Naive thymus-derived CD4-positive, alpha-beta T cell (primary cell): Measurements from ENCODE around the gene PRPH. TPM values are rescaled to one million over a fixed set of nuclear protein-coding genes. Genes with fewer than 3 reads are reported as not detected.

ENCODE experiments used
- ATAC-seq: fragments of 150-1000 bp; cut with Tn5 transposase; 2 replicates; pipeline ENCODE4 v1.10.0; 2021; ENCODE audit warnings: mild to moderate bottlenecking, moderate library complexity
- CTCF ChIA-PET: fragments of 350-600 bp; sonication (Branson Sonifier 250); formaldehyde crosslinking; loops from one replicate; lab custom pipeline; 2021; ENCODE audit warnings: antibody characterized with exemption; lab: Charles Lee
- POLR2A ChIA-PET: fragments of 350-600 bp; sonication (Branson Sonifier 250); formaldehyde crosslinking; loops from one replicate; lab custom pipeline; 2021; ENCODE audit warnings: antibody characterized with exemption, inconsistent platforms; lab: Charles Lee
- DNase-seq, 9 donors: peaks; one replicate each; pipeline versions ENCODE4 v3.0.0 to v3.0.0-alpha.2; 2020 to 2022; ENCODE audit warnings: mixed read lengths in 1 of 9
- H3K27ac ChIP-seq: one replicate; pipeline ENCODE4 v1.7.0; 2013; ENCODE audit warnings: mild to moderate bottlenecking, low read depth, low read length, moderate library complexity
- H3K27me3 ChIP-seq, 2 donors: one replicate each; pipeline ENCODE4 v1.7.0; 2013; ENCODE audit warnings: low read length in 2 of 2, mild to moderate bottlenecking in 2 of 2, moderate library complexity in 2 of 2; ENCODE audit not compliant: control insufficient read depth in 2 of 2, insufficient read depth in 2 of 2
- H3K36me3 ChIP-seq, 3 experiments: 1 replicate in 2 of 3; 2 replicates in 1 of 3; pipeline ENCODE4 v1.7.0; 2013; ENCODE audit warnings: low read length in 3 of 3, mild to moderate bottlenecking in 3 of 3, moderate library complexity in 1 of 3; ENCODE audit not compliant: insufficient read depth in 3 of 3, control insufficient read depth in 2 of 3
- H3K4me1 ChIP-seq, 2 donors: one replicate each; pipeline ENCODE4 v1.7.0; 2013; ENCODE audit warnings: low read length in 2 of 2, mild to moderate bottlenecking in 2 of 2, moderate library complexity in 1 of 2; ENCODE audit not compliant: control insufficient read depth in 2 of 2, insufficient read depth in 2 of 2
- H3K4me3 ChIP-seq: 2 replicates; pipeline ENCODE4 v1.7.0; 2013; ENCODE audit warnings: mild to moderate bottlenecking, low read length
- H3K9me3 ChIP-seq, 3 experiments: 1 replicate in 2 of 3; 2 replicates in 1 of 3; pipeline ENCODE4 v1.7.0; 2013; ENCODE audit warnings: low read length in 3 of 3; ENCODE audit not compliant: control insufficient read depth in 2 of 3
- H3K27ac Mint-ChIP-seq, 9 donors: one replicate each; pipeline ENCODE4 v1.8.0; 2020 to 2022; ENCODE audit warnings: mixed read lengths in 9 of 9, mild to moderate bottlenecking in 8 of 9, moderate library complexity in 5 of 9, inconsistent platforms in 2 of 9
- H3K27me3 Mint-ChIP-seq, 5 donors: one replicate each; pipeline ENCODE4 v1.8.0; 2021 to 2022; ENCODE audit warnings: mixed read lengths in 5 of 5, mild to moderate bottlenecking in 1 of 5
- H3K36me3 Mint-ChIP-seq, 5 donors: one replicate each; pipeline ENCODE4 v1.8.0; 2020 to 2022; ENCODE audit warnings: mixed read lengths in 5 of 5, mild to moderate bottlenecking in 3 of 5, inconsistent platforms in 1 of 5
- H3K4me1 Mint-ChIP-seq, 7 donors: one replicate each; pipeline ENCODE4 v1.8.0; 2020 to 2022; ENCODE audit warnings: mixed read lengths in 7 of 7, mild to moderate bottlenecking in 3 of 7, inconsistent platforms in 1 of 7
- H3K4me3 Mint-ChIP-seq, 10 donors: one replicate each; pipeline ENCODE4 v1.8.0; 2020 to 2022; ENCODE audit warnings: mild to moderate bottlenecking in 10 of 10, mixed read lengths in 10 of 10, moderate library complexity in 6 of 10, inconsistent platforms in 2 of 10
- H3K9me3 Mint-ChIP-seq, 11 donors: one replicate each; pipeline ENCODE4 v1.8.0; 2020 to 2022; ENCODE audit warnings: mixed read lengths in 11 of 11, mild to moderate bottlenecking in 4 of 11, inconsistent platforms in 1 of 11, moderate library complexity in 1 of 11
- intact Hi-C, 2 donors: fragments of 100-400 bp; cut with micrococcal nuclease; formaldehyde crosslinking; loops; one replicate each; pipeline ENCODE4 v1.15.1; 2023
- polyA plus RNA-seq, 2 donors: library from polyadenylated mRNA; unstranded; fragments of 300-500 nt; fragmentation: Illumina TruSeq; gene quantifications; one replicate each; pipeline ENCODE4 v1.2.3, GENCODE V29; 2021
- total RNA-seq, 6 experiments: library from RNA in 5 of 6; stranded (reverse) in 5 of 6; gene quantifications; 1 replicate in 5 of 6; 2 replicates in 1 of 6; pipeline ENCODE4 v1.2.3 and lab custom pipeline; 2021 to 2026

PRPH gene
- total and polyA plus RNA-seq, 7 experiments from 2014 or later, result not detected

DNA sequence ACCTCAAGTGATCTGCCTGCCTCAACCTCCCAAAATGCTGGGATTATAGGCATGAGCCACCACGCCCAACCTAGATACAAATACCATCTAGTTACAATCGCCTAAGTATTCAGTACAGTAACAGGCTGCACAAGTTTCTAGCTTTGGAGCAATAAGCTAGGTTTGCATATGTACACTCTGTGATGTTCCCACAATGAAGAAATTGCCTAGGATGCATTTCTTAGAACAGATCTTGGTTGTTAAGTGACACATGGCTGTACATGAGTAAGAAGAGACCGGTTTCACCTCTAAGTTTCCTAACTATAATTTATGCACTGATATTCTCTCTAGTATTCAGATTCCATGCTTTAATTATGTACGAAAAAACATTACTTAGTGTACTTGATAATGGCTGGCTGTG, 35.5 kb upstream of the PRPH start:
- Histone ChIP-seq H3K27ac (no peak overlapping the region), H3K4me1 (peaks cover 0 to 6% of the 10 kb centered on the region in 2 donors), H3K4me3 (no peak overlapping the region), H3K27me3 (no peaks in the 10 kb centered on the region), H3K9me3 (no peaks in the 10 kb centered on the region), H3K36me3 (no peaks in the 10 kb centered on the region)
- no peak for DNase-seq
- H3K27ac Mint-ChIP-seq, result no peak overlapping the region
- no peaks in the 10 kb centered on the region for H3K27me3 Mint-ChIP-seq
- peaks cover 0 to 22% (median 5%) of the 10 kb centered on the region in 7 donors for H3K4me1 Mint-ChIP-seq
- ATAC-seq, result no peak
- intact Hi-C loops, result no loop called here
- H3K9me3 Mint-ChIP-seq, result no peaks in the 10 kb centered on the region
- H3K36me3 Mint-ChIP-seq, result peaks cover 0 to 2% (median 0%) of the 10 kb centered on the region in 5 donors
- ChIA-PET CTCF (no interaction called here), POLR2A (no interaction called here)
- H3K4me3 Mint-ChIP-seq, result no peak overlapping the region

DNA sequence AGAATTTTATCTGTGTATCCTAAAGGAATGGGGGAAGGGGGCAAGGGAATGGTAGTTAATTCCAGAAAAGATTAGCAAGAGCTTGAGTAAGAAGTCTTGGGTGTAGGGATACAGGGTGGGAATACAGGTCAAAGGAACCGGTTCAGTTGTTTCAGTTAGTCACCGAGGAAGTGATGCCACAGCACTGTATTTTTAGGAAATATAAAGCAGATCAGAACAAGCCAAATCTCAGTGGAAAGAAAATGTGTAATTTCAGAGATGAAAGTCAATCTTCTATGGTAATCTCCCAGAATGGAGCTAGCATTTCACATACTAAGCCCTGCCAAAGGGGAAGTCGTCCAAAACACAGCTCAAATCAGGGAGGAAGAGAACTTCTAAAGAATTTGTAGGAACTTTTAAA, 34.8 kb upstream of the PRPH start:
- Mint-ChIP-seq H3K9me3 (no peaks in the 10 kb centered on the region), H3K27me3 (no peaks in the 10 kb centered on the region), H3K4me1 (peaks cover 0 to 22% (median 5%) of the 10 kb centered on the region in 7 donors), H3K36me3 (peaks cover 0 to 2% (median 0%) of the 10 kb centered on the region in 5 donors), H3K27ac (no peak overlapping the region), H3K4me3 (no peak overlapping the region)
- intact Hi-C loops, result loop anchor here in 1 of 2 donors (10.0 kb wide), 3 partner anchors 195 to 855 kb away; partner anchors contain the start of genes COX14, KMT2D, NCKAP5L and RHEBL1
- POLR2A ChIA-PET, result interaction anchor here (0.6 kb wide), 1 partner anchor 29 kb away, joined by 3 read pairs; no protein-coding TSS in a partner anchor
- Histone ChIP-seq H3K27ac (no peak overlapping the region), H3K9me3 (no peaks in the 10 kb centered on the region), H3K4me1 (peaks cover 0 to 8% of the 10 kb centered on the region in 2 donors), H3K27me3 (no peaks in the 10 kb centered on the region), H3K36me3 (no peaks in the 10 kb centered on the region), H3K4me3 (no peak overlapping the region)
- ATAC-seq (no peak), DNase-seq (no peak)
- CTCF ChIA-PET, result no interaction called here

DNA sequence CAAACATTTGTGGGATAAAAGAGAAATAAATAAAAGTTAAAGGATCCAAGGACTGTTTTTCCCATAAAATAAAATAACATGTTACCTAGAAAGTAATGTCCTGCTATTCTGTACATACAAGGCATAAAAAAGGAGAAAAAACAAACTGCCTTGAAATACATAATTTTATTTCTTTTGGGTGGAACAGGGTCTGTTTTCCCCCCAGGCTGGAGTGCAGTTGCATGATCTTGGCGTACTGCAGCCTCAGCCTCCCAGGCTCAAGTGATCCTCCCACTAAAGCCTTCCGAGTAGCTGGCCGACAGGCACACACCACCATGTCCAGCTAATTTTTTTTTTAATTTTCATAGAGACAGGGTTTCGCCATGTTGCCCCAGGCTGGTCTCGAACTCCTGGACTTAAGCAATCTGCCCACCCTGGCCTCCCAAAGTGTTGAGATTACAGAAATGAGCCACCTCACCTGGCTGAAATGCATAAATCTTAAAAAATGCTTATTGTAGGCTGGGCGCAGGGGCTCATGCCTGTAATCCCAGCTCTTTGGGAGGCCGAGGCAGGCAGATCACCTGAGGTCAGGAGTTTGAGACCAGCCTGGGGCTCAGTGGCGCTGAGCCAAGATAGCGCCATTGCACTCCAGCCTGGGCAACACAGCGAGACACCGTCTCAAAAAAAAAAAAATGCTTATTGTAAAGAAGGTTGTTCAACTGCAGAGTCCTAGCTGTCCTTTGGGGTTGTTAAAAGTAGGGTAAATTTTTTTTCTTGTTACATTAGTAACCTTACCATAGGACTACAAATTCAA, 34.2 kb upstream of the PRPH start:
- Histone ChIP-seq H3K36me3 (no peaks in the 10 kb centered on the region), H3K4me1 (peaks cover 3 to 14% of the 10 kb centered on the region in 2 donors), H3K9me3 (no peaks in the 10 kb centered on the region), H3K27ac (no peak overlapping the region), H3K27me3 (no peaks in the 10 kb centered on the region), H3K4me3 (no peak overlapping the region)
- no peak overlapping the region for H3K27ac Mint-ChIP-seq
- no peak overlapping the region for H3K4me3 Mint-ChIP-seq
- ChIA-PET POLR2A (interaction anchor here (0.6 kb wide), 1 partner anchor 29 kb away, joined by 3 read pairs; no protein-coding TSS in a partner anchor), CTCF (no interaction called here)
- no peak for DNase-seq
- peaks cover 0 to 4% (median 0%) of the 10 kb centered on the region in 5 donors for H3K36me3 Mint-ChIP-seq
- no peaks in the 10 kb centered on the region for H3K9me3 Mint-ChIP-seq
- intact Hi-C loops, result loop anchor here in 1 of 2 donors (10.0 kb wide), 3 partner anchors 196 to 854 kb away; partner anchors contain the start of genes COX14, KMT2D, NCKAP5L and RHEBL1
- H3K4me1 Mint-ChIP-seq, result peaks cover 0 to 25% (median 6%) of the 10 kb centered on the region in 7 donors
- ATAC-seq, result no peak
- peaks cover 0 to 2% (median 0%) of the 10 kb centered on the region in 5 donors for H3K27me3 Mint-ChIP-seq

DNA sequence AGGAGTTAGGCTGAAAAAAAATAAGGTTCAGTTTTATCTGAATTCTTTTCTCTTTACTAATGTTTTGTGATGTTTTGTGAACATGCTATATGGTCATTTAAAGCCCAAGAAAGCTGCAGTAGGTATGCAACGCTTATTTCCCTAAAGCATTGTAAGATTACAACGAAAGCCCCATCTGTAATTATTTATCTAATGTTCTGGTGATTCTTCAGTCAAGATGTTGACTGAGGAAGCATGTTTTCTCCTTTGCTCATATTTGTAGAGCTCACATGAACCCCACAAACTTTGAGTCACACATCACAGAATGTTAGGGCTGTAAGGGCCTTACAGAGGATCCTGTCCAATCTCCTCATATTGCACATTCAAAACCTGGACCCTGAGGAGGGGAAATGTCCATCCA, 33.2 kb upstream of the PRPH start:
- intact Hi-C loops, result loop anchor here in 1 of 2 donors (10.0 kb wide), 3 partner anchors 197 to 853 kb away; partner anchors contain the start of genes COX14, KMT2D, NCKAP5L and RHEBL1
- no peak overlapping the region for H3K27ac ChIP-seq
- POLR2A ChIA-PET, result no interaction called here

DNA sequence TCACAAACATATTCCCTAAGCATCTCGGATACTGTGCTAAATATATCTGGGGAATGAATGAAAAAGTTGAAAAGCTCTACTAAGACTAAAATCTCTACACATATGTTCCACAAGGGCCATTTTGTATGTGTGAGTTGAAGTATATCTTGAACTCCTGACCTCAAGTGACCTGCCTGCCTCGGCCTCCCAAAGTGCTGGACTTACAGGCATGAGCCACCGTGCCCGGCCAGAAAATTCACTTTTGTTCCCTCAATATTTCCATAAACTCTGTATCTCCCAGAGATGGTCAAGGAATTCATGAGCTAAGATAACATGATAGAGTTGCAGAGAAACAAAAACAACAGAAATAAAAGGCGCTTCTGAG, 31.6 kb upstream of the PRPH start:
- Mint-ChIP-seq H3K4me1 (peaks cover 0 to 43% (median 8%) of the 10 kb centered on the region in 7 donors), H3K4me3 (peak overlapping the region; percentile 65 to 94 (median 90)), H3K36me3 (peaks cover 0 to 12% (median 0%) of the 10 kb centered on the region in 5 donors), H3K27me3 (peaks cover 0 to 2% (median 0%) of the 10 kb centered on the region in 5 donors), H3K9me3 (no peaks in the 10 kb centered on the region), H3K27ac (peak overlapping the region in 1 of 9 donors; percentile 4)
- POLR2A ChIA-PET, result interaction anchor here (0.8 to 1.6 kb wide), 3 partner anchors 74 to 132 kb away, joined by 3 to 6 read pairs (median 3); partner anchors contain the start of gene TUBA1B
- Histone ChIP-seq H3K9me3 (no peaks in the 10 kb centered on the region), H3K27me3 (no peaks in the 10 kb centered on the region), H3K4me1 (peaks cover 16% of the 10 kb centered on the region in 2 donors), H3K36me3 (no peaks in the 10 kb centered on the region), H3K4me3 (no peak overlapping the region), H3K27ac (no peak overlapping the region)
- DNase-seq (no peak), ATAC-seq (no peak)
- CTCF ChIA-PET, result interaction anchor here (0.8 to 0.9 kb wide), 2 partner anchors 9 to 25 kb away, joined by 3 read pairs; no protein-coding TSS in a partner anchor
- intact Hi-C loops, result loop anchor here in 1 of 2 donors (10.0 kb wide), 3 partner anchors 199 to 851 kb away; partner anchors contain the start of genes COX14, KMT2D, NCKAP5L and RHEBL1

More for the DNA sequence above, 33.2 kb upstream of the PRPH start:
- Mint-ChIP-seq H3K27ac (no peak overlapping the region), H3K27me3 (peaks cover 0 to 2% (median 0%) of the 10 kb centered on the region in 5 donors), H3K9me3 (no peaks in the 10 kb centered on the region), H3K4me3 (no peak overlapping the region), H3K36me3 (peaks cover 0 to 4% (median 0%) of the 10 kb centered on the region in 5 donors), H3K4me1 (peaks cover 0 to 31% (median 8%) of the 10 kb centered on the region in 7 donors)
- CTCF ChIA-PET, result interaction anchor here (0.6 kb wide), 1 partner anchor 99 kb away, joined by 4 read pairs; no protein-coding TSS in a partner anchor
- DNase-seq (no peak), ATAC-seq (no peak)
- peaks cover 12 to 16% of the 10 kb centered on the region in 2 donors for H3K4me1 ChIP-seq
- no peaks in the 10 kb centered on the region for H3K9me3 ChIP-seq
- no peak overlapping the region for H3K4me3 ChIP-seq
- no peaks in the 10 kb centered on the region for H3K36me3 ChIP-seq
- H3K27me3 ChIP-seq, result no peaks in the 10 kb centered on the region

DNA sequence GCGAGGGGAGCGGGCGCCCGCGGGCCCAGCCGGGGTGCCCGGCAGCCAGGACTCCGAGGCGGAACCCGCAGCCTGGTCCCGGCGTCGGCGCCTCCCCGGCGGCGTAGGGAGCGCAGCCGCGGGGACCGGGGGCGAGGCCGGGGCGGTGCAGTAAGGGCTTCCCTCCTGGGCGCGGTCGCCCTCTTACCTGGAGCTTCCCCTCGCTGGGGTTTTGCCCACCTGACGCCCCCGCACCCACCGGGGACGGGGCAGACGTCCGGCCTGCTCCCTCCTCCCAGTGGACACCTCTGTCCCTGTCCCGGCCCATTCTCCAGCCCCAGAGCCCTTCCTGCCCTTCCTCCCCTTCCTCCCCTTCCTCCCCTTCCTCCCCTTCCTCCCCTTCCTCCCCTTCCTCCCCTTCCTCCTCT, 30.5 kb upstream of the PRPH start:
- intact Hi-C loops, result loop anchor here in 1 of 2 donors (1.0 to 10.0 kb wide), 6 partner anchors 30 to 850 kb away; partner anchors contain the start of genes COX14, KMT2D, MCRS1 and NCKAP5L

More for the DNA sequence above, 30.5 kb upstream of the PRPH start:
- Mint-ChIP-seq H3K27ac (peak overlapping the region in 8 of 9 donors; percentile 65 to 99 (median 82)), H3K36me3 (peaks cover 0 to 17% (median 0%) of the 10 kb centered on the region in 5 donors), H3K4me3 (peak overlapping the region; percentile 88 to 99 (median 92)), H3K27me3 (peaks cover 0 to 2% (median 0%) of the 10 kb centered on the region in 5 donors), H3K9me3 (no peaks in the 10 kb centered on the region), H3K4me1 (peaks cover 4 to 50% (median 11%) of the 10 kb centered on the region in 7 donors)
- CTCF ChIA-PET, result interaction anchor here (0.6 to 0.8 kb wide), 2 partner anchors 170 to 1374 kb away, joined by 3 read pairs; no protein-coding TSS in a partner anchor
- H3K4me3 ChIP-seq, result peak overlapping the region; percentile 91
- H3K27me3 ChIP-seq, result no peaks in the 10 kb centered on the region
- peaks cover 0 to 2% (median 0%) of the 10 kb centered on the region in 3 experiments for H3K36me3 ChIP-seq
- DNase-seq (peak in 7 of 9 donors; percentile 13 to 81 (median 33)), ATAC-seq (peak; percentile 59)
- H3K9me3 ChIP-seq, result no peaks in the 10 kb centered on the region
- POLR2A ChIA-PET, result interaction anchor here (1.2 to 1.6 kb wide), 3 partner anchors 76 to 133 kb away, joined by 3 to 6 read pairs (median 3); partner anchors contain the start of genes TUBA1A and TUBA1B
- peak overlapping the region; percentile 68 for H3K27ac ChIP-seq
- H3K4me1 ChIP-seq, result peaks cover 16% of the 10 kb centered on the region in 2 donors
